GM19239 (cell line): ENCODE data around the gene CDC25C.
A peak's percentile ranks its signal among the peaks of the same experiment; 100 is the strongest.

Experiments
- DNase-seq: peaks from one replicate; pipeline ENCODE4 v3.0.0; 2011; ENCODE audit warnings: low spot score; ENCODE audit not compliant: insufficient read length
- FAIRE-seq: peaks from 2 replicates; lab custom pipeline; 2011; peaks lifted over from hg19 to GRCh38; lab: Jason Lieb, UNC

The CDC25C gene

GRCh38 chr5:138240650-138241385 is 90.8 kb downstream of the CDC25C start:
- FAIRE-seq (peak; percentile 70), DNase-seq (no peak)

GRCh38 chr5:138238034-138238433 is 93.6 kb downstream of the CDC25C start:
- FAIRE-seq (no peak), DNase-seq (no peak)
